H9 (cell line): Measurements from ENCODE around the gene C4orf46. TPM values are rescaled to one million over a fixed set of nuclear protein-coding genes. Genes with fewer than 3 reads are reported as not detected.

Experiments
- DNase-seq: peaks from one replicate; pipeline ENCODE4 v3.0.0-alpha.2; 2017
- H2AFZ ChIP-seq: one replicate; pipeline ENCODE4 v1.6.1; 2013; ENCODE audit warnings: mild to moderate bottlenecking, low read length, control low read depth, moderate library complexity
- H2AK5ac ChIP-seq: 2 replicates; pipeline ENCODE4 v1.6.1; 2013; ENCODE audit warnings: low read length, control low read depth, mixed read lengths; ENCODE audit not compliant: insufficient read length
- H2BK120ac ChIP-seq: one replicate; pipeline ENCODE4 v1.6.1; 2013; ENCODE audit warnings: low read depth, mild to moderate bottlenecking, low read length, control low read depth, inconsistent platforms; ENCODE audit not compliant: poor library complexity, severe bottlenecking
- H2BK12ac ChIP-seq: 2 replicates; pipeline ENCODE4 v1.6.1; 2013; ENCODE audit warnings: low read length, control low read depth, mixed read lengths, low read depth; ENCODE audit not compliant: insufficient read length
- H2BK15ac ChIP-seq: 2 replicates; pipeline ENCODE4 v1.6.1; 2013; ENCODE audit warnings: low read depth, low read length, control low read depth
- H2BK20ac ChIP-seq: one replicate; pipeline ENCODE4 v1.6.1; 2013; ENCODE audit warnings: low read depth, mild to moderate bottlenecking, low read length, control low read depth, inconsistent platforms; ENCODE audit not compliant: poor library complexity, severe bottlenecking
- H2BK5ac ChIP-seq: 2 replicates; pipeline ENCODE4 v1.6.1; 2013; ENCODE audit warnings: low read length, control low read depth, mixed read lengths; ENCODE audit not compliant: insufficient read length
- H3K14ac ChIP-seq: 2 replicates; pipeline ENCODE4 v1.6.1; 2013; ENCODE audit warnings: low read length, control low read depth; ENCODE audit not compliant: insufficient read depth
- H3K18ac ChIP-seq: 2 replicates; pipeline ENCODE4 v1.6.1; 2013; ENCODE audit warnings: low read depth, mild to moderate bottlenecking, mixed read lengths, low read length, control low read depth; ENCODE audit not compliant: insufficient read length
- H3K23ac ChIP-seq: 2 replicates; pipeline ENCODE4 v1.6.1; 2013; ENCODE audit warnings: low read length, control low read depth, mixed read lengths, low read depth; ENCODE audit not compliant: insufficient read length
- H3K23me2 ChIP-seq: 2 replicates; pipeline ENCODE4 v1.6.1; 2013; ENCODE audit warnings: low read depth, mild to moderate bottlenecking, mixed read lengths, low read length, control low read depth; ENCODE audit not compliant: insufficient read length, poor library complexity, severe bottlenecking
- H3K27ac ChIP-seq: 2 replicates; pipeline ENCODE4 v1.5.1; 2013; ENCODE audit warnings: low read length, control low read depth, mixed read lengths, low read depth; ENCODE audit not compliant: insufficient read length
- H3K27me3 ChIP-seq: 2 replicates; pipeline ENCODE4 v1.6.1; 2013; ENCODE audit warnings: low read length, control low read depth, inconsistent platforms; ENCODE audit not compliant: insufficient read depth
- H3K4ac ChIP-seq: 2 replicates; pipeline ENCODE4 v1.6.1; 2013; ENCODE audit warnings: low read depth, mild to moderate bottlenecking, control low read depth, inconsistent platforms, low read length, moderate library complexity
- H3K4me1 ChIP-seq: 2 replicates; pipeline ENCODE4 v1.6.1; 2013; ENCODE audit warnings: low read length, control low read depth, inconsistent platforms; ENCODE audit not compliant: insufficient read depth
- H3K4me2 ChIP-seq: 2 replicates; pipeline ENCODE4 v1.6.1; 2013; ENCODE audit warnings: low read length, control low read depth, mixed read lengths; ENCODE audit not compliant: insufficient read length, insufficient read depth
- H3K56ac ChIP-seq: 2 replicates; pipeline ENCODE4 v1.6.1; 2013; ENCODE audit warnings: low read depth, mild to moderate bottlenecking, mixed read lengths, low read length, control low read depth; ENCODE audit not compliant: insufficient read length
- H3K79me1 ChIP-seq: 2 replicates; pipeline ENCODE4 v1.6.1; 2013; ENCODE audit warnings: low read depth, mild to moderate bottlenecking, moderate library complexity, low read length, control low read depth, inconsistent platforms; ENCODE audit not compliant: insufficient read depth, poor library complexity, severe bottlenecking
- H3K79me2 ChIP-seq: 2 replicates; pipeline ENCODE4 v1.6.1; 2013; ENCODE audit warnings: low read length, control low read depth, inconsistent platforms; ENCODE audit not compliant: insufficient read depth
- H3K9ac ChIP-seq: 2 replicates; pipeline ENCODE4 v1.6.1; 2013; ENCODE audit warnings: low read length, control low read depth, mixed read lengths; ENCODE audit not compliant: insufficient read length; ENCODE audit errors: extremely low read depth
- H3K9me3 ChIP-seq: one replicate; pipeline ENCODE4 v1.6.1; 2013; ENCODE audit warnings: low read depth, low read length, inconsistent platforms; ENCODE audit not compliant: control insufficient read depth
- H3T11ph ChIP-seq: one replicate; pipeline ENCODE4 v1.6.1; 2013; ENCODE audit warnings: mild to moderate bottlenecking, low read length, control low read depth, inconsistent platforms
- H4K20me1 ChIP-seq: one replicate; pipeline ENCODE4 v1.6.1; 2013; ENCODE audit not compliant: control insufficient read depth, insufficient read length, insufficient read depth
- H4K5ac ChIP-seq: 2 replicates; pipeline ENCODE4 v1.6.1; 2013; ENCODE audit warnings: low read depth, mild to moderate bottlenecking, mixed read lengths, low read length, control low read depth; ENCODE audit not compliant: insufficient read length
- H4K8ac ChIP-seq: replicated peaks from 2 replicates; pipeline ENCODE4 v1.6.1; 2013; ENCODE audit warnings: low read length, control low read depth, mixed read lengths, low read depth; ENCODE audit not compliant: insufficient read length
- H4K91ac ChIP-seq: 2 replicates; pipeline ENCODE4 v1.6.1; 2013; ENCODE audit warnings: low read depth, mild to moderate bottlenecking, moderate library complexity, mixed read lengths, low read length, control low read depth; ENCODE audit not compliant: insufficient read length
- H3K27ac Mint-ChIP-seq, 3 experiments: 2 replicates in 2 of 3; 3 replicates in 1 of 3; pipeline ENCODE4 v1.8.0; 2020 to 2021; ENCODE audit warnings: mixed read lengths in 3 of 3, mild to moderate bottlenecking in 1 of 3, moderate library complexity in 1 of 3
- H3K27me3 Mint-ChIP-seq: 2 replicates; pipeline ENCODE4 v1.8.0; 2021; ENCODE audit warnings: low read depth, mild to moderate bottlenecking, moderate library complexity, mixed read lengths
- H3K36me3 Mint-ChIP-seq, 3 experiments: 2 replicates in 2 of 3; 3 replicates in 1 of 3; pipeline ENCODE4 v1.8.0; 2020 to 2021; ENCODE audit warnings: low read depth in 3 of 3, mixed read lengths in 3 of 3; ENCODE audit not compliant: insufficient read depth in 1 of 3
- H3K4me1 Mint-ChIP-seq, 2 experiments: 2 replicates each; pipeline ENCODE4 v1.8.0; 2020; ENCODE audit warnings: mixed read lengths in 2 of 2
- H3K4me3 Mint-ChIP-seq, 2 experiments: 2 replicates in 1 of 2; 3 replicates in 1 of 2; pipeline ENCODE4 v1.8.0; 2020 to 2021; ENCODE audit warnings: mild to moderate bottlenecking in 2 of 2, mixed read lengths in 2 of 2, moderate library complexity in 1 of 2
- H3K9me3 Mint-ChIP-seq, 2 experiments: 2 replicates in 1 of 2; 3 replicates in 1 of 2; pipeline ENCODE4 v1.8.0; 2020; ENCODE audit warnings: mild to moderate bottlenecking in 2 of 2, mixed read lengths in 2 of 2, moderate library complexity in 1 of 2
- CTCF ChIP-seq: fragments of 200-600 bp; sonication (generic); conservative IDR thresholded peaks from 3 replicates; pipeline ENCODE4 v1.8.0; 2021; ENCODE audit warnings: antibody characterized with exemption, mild to moderate bottlenecking
- WGBS: extraction: QIAGEN DNeasy Blood & Tissue Kit; methylation state at CpG from one replicate; pipeline ENCODE4 v1.1.7; 2013; ENCODE audit warnings: missing lambda C conversion rate, low lambda C conversion rate, mixed read lengths; ENCODE audit not compliant: insufficient read length; ENCODE audit errors: extremely low coverage; 5-methylcytosine and 5-hydroxymethylcytosine counted together
- total RNA-seq: library from RNA; stranded (reverse); gene quantifications from 2 replicates; pipeline ENCODE4 v1.2.1, GENCODE V29; 2021

The C4orf46 gene
- total RNA-seq, 1 experiment from 2014 or later: 19.6 TPM

DNA sequence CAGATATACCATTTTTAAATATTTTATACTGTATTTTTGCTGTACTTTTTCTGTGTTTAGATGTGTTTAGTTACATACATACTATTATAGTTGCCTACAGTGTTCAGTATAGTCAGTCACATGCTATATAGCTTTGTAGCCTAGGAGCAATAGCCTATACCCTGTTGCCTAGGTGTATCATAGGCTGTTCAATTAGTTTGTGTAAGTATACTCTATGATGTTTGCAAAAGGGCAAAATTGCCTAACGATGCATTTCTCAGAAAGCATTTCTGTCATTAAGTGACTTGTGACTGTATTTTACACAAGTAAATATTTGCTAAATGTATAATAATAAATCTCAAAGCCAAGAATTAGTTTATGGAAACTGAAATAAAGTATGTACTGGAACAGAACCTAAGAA lies 9.9 kb upstream of the C4orf46 start:
- Mint-ChIP-seq H3K4me1 (peaks cover 4 to 5% of the 10 kb centered on the region in 2 experiments; a peak in 3 of 4 replicates), H3K27ac (no peak overlapping the region), H3K36me3 (no peaks in the 10 kb centered on the region), H3K27me3 (no peaks in the 10 kb centered on the region), H3K4me3 (no peak overlapping the region), H3K9me3 (no peaks in the 10 kb centered on the region)
- no peak overlapping the region for H3K4ac ChIP-seq
- no peak for TF ChIP-seq CTCF
- H2BK12ac ChIP-seq: no peak overlapping the region
- H3T11ph ChIP-seq: no peak overlapping the region
- no peak overlapping the region for H3K27ac ChIP-seq
- H2AFZ ChIP-seq: no peak overlapping the region
- H3K4me1 ChIP-seq: no peaks in the 10 kb centered on the region
- no peak overlapping the region for H3K4me2 ChIP-seq
- no peaks in the 10 kb centered on the region for H3K9me3 ChIP-seq
- no peak overlapping the region for H2BK15ac ChIP-seq
- H4K91ac ChIP-seq: no peak overlapping the region
- H3K56ac ChIP-seq: no peak overlapping the region
- no peaks in the 10 kb centered on the region for H3K79me1 ChIP-seq
- no peak overlapping the region for H2AK5ac ChIP-seq
- no peak overlapping the region for H3K14ac ChIP-seq
- no peak overlapping the region for H3K23ac ChIP-seq
- no peaks in the 10 kb centered on the region for H4K20me1 ChIP-seq
- no peaks in the 10 kb centered on the region for H3K23me2 ChIP-seq
- no peak overlapping the region for H4K8ac ChIP-seq
- no peaks in the 10 kb centered on the region for H3K27me3 ChIP-seq
- H3K18ac ChIP-seq: no peak overlapping the region
- WGBS: no CpG with 5 or more reads among the region's 1 CpG
- no peaks in the 10 kb centered on the region for H3K79me2 ChIP-seq
- no peak for DNase-seq
- H2BK120ac ChIP-seq: no peak overlapping the region
- no peak overlapping the region for H4K5ac ChIP-seq
- no peak overlapping the region for H2BK20ac ChIP-seq
- H2BK5ac ChIP-seq: no peak overlapping the region
- H3K9ac ChIP-seq: no peak overlapping the region
